Suprapubic skin (tissue), 4 donors: ENCODE results near the gene TEX29.

Source experiments
- EP300 ChIP-seq: sonication (generic); formaldehyde crosslinking; IDR thresholded peaks from one replicate; pipeline ENCODE4 v1.6.1; 2017; ENCODE audit warnings: antibody characterized with exemption
- POLR2A ChIP-seq, 2 donors: fragments of 450-650 bp; IDR thresholded peaks; one replicate each; pipeline ENCODE4 v1.6.1; 2017; ENCODE audit warnings: antibody characterized with exemption in 2 of 2, mild to moderate bottlenecking in 2 of 2, moderate library complexity in 2 of 2
- POLR2AphosphoS5 ChIP-seq, 3 donors: sonication (generic); formaldehyde crosslinking; IDR thresholded peaks; one replicate each; pipeline ENCODE4 v1.6.1; 2017; ENCODE audit warnings: antibody characterized with exemption in 3 of 3
- TF ChIP-seq, protein P1 (sequence below), 2 donors: fragments of 200-600 bp in 1 of 2; fragments of 450-650 bp in 1 of 2; sonication (generic) in 1 of 2; IDR thresholded peaks; one replicate each; pipeline ENCODE4 v1.5.1; 2016 to 2019; ENCODE audit warnings: antibody characterized with exemption in 2 of 2, mild to moderate bottlenecking in 1 of 2, moderate library complexity in 1 of 2

DNA sequence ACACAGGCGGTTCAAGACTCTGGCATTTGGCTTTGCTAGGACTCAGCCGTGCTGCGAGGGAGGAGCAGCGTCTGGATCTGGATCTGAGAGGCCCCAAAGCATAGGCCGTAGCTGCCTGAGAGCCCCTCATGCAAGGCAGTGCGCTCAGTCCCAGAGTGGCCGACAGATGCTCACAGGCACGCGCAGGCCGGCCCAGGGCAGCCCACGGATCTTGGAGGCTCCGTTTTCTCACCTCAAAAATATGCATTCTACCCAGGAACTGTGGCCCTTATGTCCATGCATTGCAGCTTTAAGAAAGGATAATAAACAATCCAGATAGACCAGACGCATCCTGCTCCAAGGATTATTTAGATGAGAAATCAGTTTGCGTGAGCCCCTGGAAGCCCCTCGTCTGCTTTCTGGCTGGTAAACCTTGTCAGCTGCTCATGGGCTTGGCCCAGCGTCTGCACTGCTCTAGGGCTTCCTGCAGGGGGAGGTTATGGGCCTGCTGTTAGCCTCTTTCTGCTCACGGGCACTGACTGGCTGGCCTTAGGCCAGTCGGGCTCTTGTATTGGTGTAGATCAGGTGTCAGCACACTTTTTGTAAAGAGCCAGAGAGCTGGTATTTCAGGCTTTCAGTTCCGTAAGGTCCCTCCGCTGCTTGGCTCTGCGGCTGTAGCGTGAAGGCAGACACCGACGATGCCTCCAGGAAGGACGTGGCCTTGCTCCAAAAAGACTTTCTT lies 24.2 kb downstream of the TEX29 start:
- TF ChIP-seq POLR2AphosphoS5 (IDR thresholded peaks at IDR 0.05) (no peak), POLR2A (IDR thresholded peaks at IDR 0.05) (no peak), EP300 (no peak)
- TF ChIP-seq, protein P1, sequence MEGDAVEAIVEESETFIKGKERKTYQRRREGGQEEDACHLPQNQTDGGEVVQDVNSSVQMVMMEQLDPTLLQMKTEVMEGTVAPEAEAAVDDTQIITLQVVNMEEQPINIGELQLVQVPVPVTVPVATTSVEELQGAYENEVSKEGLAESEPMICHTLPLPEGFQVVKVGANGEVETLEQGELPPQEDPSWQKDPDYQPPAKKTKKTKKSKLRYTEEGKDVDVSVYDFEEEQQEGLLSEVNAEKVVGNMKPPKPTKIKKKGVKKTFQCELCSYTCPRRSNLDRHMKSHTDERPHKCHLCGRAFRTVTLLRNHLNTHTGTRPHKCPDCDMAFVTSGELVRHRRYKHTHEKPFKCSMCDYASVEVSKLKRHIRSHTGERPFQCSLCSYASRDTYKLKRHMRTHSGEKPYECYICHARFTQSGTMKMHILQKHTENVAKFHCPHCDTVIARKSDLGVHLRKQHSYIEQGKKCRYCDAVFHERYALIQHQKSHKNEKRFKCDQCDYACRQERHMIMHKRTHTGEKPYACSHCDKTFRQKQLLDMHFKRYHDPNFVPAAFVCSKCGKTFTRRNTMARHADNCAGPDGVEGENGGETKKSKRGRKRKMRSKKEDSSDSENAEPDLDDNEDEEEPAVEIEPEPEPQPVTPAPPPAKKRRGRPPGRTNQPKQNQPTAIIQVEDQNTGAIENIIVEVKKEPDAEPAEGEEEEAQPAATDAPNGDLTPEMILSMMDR (IDR thresholded peaks at IDR 0.05) = no peak
